CD4-positive, alpha-beta T cell treated with Interleukin-4 for 1 hour (primary cell): ENCODE measurements around the gene CBFB.
"Not testable (repeated sequence)": the region's sequence is repeated elsewhere in the genome, so short reads cannot be mapped to it uniquely, and the experiment has no call there.

ENCODE experiments used
- DNase-seq, 2 donors: peaks; one replicate each; pipeline ENCODE4 v3.0.0-alpha.2; 2020 to 2022

The CBFB gene

GRCh38 chr16:67100569-67101310, 71.8 kb downstream of the CBFB start:
- peak in 1 of 2 donors; percentile 54 for DNase-seq

- DNase-seq = no peak
Measured at GRCh38 chr16:67101311-67102082, 72.5 kb downstream of the CBFB start.

GRCh38 chr16:67104061-67104460, 75.1 kb downstream of the CBFB start:
- DNase-seq = no peak

- DNase-seq = no peak
Measured at GRCh38 chr16:67104845-67105244, 75.9 kb downstream of the CBFB start.

DNA sequence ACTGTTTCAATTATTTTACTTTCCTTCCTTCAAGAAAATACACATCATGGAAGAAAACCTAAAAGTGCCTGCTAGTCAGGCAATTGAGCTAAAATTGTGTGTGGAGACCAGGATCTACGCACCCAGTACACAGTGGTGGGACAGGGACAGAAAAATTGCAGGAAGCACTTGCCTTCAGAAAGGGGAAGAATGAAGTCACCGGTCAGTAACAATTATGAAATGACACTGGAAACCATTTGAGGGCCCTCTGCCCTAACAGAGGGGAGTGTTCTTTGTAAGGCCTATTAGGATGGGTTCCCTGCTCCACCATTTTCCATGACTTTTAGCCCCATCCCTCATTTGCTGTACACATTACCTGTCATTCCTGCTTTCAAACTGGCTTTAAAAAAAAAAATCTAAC, 76.3 kb downstream of the CBFB start:
- no peak for DNase-seq

GRCh38 chr16:67105881-67106280, 76.9 kb downstream of the CBFB start:
- DNase-seq = no peak

- no peak for DNase-seq
Measured at GRCh38 chr16:67108489-67108888, 79.5 kb downstream of the CBFB start.

DNA sequence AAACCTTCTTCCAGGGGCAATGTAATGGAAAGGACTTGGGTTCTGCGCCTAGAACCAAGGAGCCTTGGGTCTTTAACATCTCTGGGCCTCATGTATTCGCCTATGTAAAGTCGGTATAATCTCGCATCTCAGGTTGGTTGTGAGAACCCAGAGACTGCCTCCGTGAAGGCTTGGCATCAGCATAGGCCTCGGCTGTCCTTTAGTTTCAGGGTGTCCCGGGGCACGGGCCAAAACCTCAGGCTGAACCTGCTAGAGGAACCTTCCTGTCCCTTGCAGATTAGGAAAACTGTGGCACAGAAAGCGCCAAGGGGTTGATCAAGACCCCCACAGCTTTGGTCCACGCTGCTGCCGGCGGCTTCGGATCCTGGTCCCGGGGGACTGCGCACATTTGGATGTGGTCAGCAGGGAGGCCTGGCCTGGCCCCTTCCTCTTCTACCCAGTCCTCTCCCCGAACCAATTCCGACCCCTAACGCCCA, 80.0 kb downstream of the CBFB start:
- DNase-seq = no peak

DNA sequence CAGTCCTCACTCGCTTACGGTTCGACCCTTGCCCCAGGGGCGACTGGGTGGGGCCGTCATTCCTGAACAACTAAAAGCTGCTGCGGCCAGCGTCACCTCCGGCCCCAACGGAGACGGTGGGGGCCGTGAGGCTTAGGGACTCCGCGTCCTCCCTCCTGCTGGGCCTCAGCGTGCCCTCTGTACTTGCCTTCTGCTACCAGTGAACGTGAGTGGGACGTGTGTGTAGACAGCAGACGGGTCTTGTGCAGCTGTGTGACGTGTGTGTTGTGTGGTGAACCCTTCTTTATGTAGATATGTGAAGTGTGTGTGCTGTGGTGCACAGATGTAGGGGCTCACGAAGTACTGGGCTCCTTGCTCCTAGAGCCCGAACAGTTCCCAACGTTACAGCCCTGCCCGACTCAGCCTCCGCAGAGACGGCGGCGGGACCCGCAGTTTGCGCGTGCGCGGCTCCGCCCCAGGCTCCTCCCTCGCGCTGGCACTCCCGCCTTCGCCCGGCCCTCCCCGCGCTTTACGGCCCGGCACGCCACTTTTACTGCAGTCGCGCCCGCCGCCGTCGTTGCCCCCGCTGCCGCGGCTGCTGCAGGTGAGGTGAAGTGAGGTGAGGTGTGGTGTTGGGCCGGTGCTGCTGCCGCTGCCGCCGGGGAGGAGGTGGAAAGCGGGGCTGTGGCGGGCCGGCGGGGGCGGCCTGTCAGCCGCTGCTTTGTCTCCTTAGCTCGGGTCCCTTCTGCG, 80.6 kb downstream of the CBFB start, which contains the start of gene PHAF1:
Gene PHAF1 (plus strand): TSS at position 535 of the 729 bp plus-strand sequence. CDS start 235 bp downstream, outside the sequence.
- peak; percentile 93 to 95 for DNase-seq

DNA sequence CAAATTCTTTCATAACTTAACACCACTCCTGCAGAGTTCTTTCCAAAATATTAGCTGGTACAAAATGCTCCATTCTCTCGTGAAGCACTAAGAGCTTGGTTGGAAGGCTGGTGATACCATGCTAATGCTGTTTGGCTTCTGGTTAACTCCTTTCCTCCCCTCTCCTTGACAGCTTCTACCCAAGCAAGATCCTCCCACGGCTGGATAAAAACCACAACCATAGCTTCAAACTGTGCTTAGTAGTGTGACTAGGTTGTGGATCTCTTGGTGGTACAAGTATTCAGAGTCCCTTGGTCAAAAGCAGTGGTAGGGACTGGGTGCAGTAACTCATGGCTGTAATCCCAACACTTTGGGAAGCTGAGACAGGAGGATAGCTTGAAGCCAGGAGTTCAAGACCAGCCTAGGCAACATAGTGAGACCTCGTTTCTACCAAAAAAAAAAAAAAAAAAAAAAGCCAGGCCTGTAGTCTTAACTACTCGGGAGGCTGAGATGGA, 83.0 kb downstream of the CBFB start:
- no peak for DNase-seq

- DNase-seq = no peak
Measured at GRCh38 chr16:67112591-67113399, 83.8 kb downstream of the CBFB start.

DNA sequence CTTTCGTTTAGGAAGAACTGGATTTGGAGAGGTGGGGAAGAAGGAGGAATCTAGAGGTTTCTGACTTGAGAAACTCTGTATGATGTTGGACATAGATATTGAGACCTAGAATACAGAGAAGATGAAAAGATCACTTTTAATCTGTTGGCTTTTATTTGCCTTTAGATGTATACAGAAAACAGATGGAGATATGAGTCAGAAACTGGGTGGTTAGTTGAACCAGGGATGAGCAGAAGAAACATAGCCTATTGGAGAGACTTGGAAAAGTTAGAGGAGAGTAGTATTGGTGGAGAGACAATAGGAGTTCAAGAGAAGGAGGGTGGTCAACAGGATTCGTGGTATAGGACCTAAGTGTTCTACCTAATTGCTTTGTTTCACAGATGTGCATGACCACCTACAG, 85.8 kb downstream of the CBFB start:
- no peak for DNase-seq

DNA sequence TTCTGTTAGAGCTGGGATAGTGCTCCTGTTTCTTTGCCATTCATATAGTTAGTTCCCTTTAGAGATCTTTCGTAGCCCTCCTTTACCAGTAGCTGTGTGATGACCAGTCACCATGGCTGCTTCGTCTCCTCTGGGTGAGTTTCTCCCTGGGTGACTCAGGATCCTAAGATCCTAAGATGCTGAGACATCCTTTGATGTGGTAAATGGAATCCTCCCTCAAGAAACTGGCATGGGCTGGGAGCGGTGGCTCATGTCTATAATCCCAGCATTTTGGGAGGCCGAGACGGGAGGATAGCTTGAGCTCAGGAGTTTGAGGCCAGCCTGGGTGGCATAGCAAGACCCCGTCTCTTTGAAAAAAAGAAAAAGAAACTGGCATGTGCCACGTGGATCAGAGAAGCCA, 86.7 kb downstream of the CBFB start:
- DNase-seq = no peak

DNA sequence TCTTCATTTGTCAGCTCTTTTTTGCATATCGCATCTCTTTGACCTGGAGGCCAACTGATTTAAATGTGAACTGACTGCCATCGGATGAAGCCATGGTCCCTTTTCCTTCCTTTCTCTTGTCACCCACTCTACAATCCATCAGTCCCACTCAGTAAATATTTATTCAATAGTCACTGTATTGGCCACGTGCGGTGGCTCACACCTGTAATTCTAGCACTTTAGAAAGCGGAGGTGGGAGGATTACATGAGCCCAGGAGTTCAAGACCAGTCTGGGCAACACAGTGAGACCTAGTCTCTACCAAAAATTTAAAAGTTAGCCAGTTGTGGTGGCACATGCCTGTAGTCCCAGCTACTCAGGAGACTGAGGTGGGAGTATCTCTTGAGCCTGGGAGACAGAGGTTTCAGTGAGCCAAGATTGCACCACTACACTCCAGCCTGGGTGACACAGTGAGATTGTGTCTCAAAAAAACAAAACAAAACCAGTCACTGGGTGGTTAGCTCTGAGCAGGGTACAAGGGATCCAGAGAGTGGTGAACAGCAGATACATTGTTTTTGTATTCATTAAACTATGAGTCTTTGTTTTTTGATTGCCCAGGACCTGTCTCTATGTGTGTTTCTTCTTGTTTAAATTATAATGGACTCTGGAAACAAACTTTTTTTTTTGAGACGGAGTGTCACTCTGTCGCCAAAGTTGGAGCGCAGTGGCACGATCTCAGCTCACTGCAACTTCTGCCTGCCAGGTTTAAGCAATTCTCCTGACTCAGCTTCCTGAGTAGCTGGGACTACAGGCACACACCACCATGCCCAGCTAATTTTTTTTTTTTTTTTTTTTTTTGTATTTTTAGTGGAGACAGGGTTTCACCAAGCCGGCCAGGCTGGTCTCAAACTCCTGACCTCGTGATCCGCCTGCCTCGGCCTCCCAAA, 87.7 kb downstream of the CBFB start:
- peak in 1 of 2 donors; percentile 24 for DNase-seq

DNA sequence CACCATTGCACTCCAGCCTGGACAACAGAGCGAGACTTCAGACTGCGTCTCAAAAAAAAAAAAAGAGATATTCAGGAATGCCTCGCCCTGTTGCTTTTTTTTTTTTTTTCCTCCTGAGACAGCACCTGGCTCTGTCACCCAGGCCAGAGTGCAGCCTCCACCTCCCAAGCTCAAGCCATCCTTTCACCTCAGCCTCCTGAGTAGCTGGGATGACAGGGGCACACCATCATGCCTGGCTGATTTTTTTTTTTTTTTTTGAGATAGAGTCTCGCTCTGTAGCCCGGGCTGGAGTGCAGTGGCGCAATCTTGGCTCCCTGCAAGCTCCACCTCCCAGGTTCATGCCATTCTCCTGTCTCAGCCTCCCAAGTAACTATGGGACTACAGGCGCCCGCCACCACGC, 88.8 kb downstream of the CBFB start:
- DNase-seq = no peak

- DNase-seq = no peak
Measured at GRCh38 chr16:67120025-67120424, 91.1 kb downstream of the CBFB start.

DNA sequence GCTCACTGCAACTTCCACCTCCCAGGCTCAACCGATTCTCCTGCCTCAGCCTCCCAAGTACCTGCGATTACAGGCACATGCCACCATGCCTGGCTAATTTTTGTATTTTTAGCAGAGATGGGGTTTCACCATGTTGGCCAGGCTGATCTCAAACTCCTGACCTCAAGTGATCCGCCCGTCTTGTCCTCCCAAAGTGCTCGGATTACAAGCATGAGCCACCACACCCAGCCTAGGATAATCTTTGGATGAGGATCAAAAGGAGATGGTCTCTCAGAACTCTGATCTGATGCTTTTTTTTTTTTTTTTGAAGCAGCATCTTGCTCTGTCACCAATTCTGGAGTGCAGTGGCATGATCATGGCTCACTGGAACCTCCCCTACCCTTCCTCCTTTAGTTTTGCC, 93.8 kb downstream of the CBFB start:
- DNase-seq = not testable (repeated sequence)

DNA sequence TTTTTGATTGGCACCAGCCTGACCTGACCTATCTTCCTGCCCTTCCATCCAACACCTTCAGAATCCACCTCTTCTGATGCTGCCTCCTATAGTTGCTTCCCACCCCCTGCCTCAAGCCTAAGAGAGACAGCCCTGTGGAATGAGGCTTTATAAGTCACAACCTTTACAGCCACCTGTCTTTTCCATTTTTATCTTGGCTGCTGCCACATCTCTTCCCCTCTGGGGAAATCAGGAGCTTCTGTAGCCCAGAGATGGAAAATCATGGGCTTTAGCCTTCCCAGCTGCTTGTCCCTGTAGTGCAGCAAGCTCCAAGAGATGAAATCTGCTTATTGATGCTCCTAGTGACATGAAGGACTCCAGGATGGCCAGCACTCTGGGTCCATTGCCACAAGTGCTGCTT, 99.5 kb downstream of the CBFB start:
- DNase-seq = no peak

DNA sequence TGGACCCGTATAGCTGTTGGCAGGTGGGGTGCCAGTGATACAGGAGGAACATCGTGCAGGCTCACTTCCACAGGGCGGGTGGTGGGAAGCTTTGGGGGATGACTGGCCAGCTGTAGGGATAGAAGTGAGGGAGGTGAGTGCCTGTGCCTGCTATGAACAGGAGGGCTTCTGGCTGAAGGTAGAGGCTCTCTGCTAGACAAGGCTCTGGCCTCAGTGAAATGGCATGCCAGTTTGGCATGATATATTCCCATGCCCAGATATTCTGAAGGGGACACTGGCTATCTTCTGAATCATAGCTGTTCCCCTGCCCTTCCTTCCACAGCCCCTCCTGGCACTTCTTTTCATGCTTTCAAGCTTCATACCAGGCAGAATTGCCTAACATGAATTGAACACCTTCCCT, 99.9 kb downstream of the CBFB start:
- DNase-seq = no peak

DNA sequence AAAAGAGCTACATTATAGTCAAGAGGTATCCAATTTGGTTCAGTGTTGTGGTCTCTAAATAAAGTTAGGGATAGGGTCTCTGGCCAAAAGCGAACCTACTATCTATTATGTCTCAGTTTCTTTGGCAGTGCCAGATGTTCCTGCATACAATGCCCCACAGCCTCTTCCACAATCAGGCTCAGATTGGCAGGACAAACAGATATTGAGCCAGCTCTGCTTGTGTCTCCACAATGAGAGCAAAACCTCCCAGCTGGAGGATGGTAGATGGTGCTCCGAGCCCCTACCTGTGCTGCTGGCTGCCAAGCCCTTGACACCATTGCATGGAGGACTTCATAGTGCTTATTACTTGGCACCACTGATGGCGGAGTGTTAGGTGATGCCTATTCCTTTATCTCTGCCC, 100.5 kb downstream of the CBFB start:
- no peak for DNase-seq

DNA sequence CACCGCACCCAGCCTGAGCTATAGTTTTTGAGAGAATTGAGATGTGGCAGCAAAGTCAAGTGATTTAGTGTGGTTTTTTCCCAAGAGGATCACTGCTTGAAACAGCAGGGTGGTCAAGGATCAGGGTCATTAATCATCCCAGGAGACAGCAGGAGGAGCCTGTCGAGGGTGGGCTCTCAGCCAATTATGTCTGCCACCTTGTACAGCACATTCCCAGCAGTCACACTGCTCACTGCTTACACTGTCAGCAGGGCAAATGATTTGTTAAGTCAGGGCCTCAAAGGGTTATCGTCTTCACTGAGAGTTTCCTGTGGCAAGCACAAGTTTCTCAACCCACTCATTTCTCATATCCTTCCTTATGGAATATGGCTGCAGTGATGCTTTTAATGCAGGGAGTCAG, 108.7 kb downstream of the CBFB start:
- no peak for DNase-seq
